ENCODE results near the gene AP3B1.

DNA sequence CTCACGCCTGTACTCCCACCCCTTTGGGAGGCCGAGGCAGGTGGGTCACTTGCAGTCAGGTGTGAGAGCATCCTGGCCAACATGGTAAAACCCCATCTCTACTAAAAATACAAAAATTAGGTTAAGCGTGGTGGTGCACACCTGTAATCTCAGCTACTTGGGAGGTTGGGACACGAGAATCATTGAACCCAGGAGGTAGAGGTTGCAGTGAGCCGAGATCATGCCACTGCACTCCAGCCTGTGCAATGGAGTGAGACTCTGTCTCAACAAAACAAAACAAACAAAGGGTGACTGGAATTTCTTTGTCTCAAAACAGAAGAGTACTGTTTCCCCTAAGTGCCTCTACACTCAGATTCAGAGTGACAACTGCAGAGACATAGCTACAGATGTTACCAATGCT, 116.1 kb downstream of the AP3B1 start:
- TF ChIP-seq, protein P1, sequence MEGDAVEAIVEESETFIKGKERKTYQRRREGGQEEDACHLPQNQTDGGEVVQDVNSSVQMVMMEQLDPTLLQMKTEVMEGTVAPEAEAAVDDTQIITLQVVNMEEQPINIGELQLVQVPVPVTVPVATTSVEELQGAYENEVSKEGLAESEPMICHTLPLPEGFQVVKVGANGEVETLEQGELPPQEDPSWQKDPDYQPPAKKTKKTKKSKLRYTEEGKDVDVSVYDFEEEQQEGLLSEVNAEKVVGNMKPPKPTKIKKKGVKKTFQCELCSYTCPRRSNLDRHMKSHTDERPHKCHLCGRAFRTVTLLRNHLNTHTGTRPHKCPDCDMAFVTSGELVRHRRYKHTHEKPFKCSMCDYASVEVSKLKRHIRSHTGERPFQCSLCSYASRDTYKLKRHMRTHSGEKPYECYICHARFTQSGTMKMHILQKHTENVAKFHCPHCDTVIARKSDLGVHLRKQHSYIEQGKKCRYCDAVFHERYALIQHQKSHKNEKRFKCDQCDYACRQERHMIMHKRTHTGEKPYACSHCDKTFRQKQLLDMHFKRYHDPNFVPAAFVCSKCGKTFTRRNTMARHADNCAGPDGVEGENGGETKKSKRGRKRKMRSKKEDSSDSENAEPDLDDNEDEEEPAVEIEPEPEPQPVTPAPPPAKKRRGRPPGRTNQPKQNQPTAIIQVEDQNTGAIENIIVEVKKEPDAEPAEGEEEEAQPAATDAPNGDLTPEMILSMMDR (IDR thresholded peaks at IDR 0.05; ENCODE audit: poor library complexity): no peak
- no peak for TF ChIP-seq EZH2 (IDR thresholded peaks at IDR 0.05; ENCODE audit: borderline replicate concordance)
